GM21529 (cell line): ENCODE results near the gene SLCO4A1.

Experiments used
- ATAC-seq: cut with Tn5 transposase; IDR thresholded peaks from one replicate; pipeline ENCODE4 v1.9.1; 2021; ENCODE audit not compliant: unreplicated experiment

Gene SLCO4A1

DNA sequence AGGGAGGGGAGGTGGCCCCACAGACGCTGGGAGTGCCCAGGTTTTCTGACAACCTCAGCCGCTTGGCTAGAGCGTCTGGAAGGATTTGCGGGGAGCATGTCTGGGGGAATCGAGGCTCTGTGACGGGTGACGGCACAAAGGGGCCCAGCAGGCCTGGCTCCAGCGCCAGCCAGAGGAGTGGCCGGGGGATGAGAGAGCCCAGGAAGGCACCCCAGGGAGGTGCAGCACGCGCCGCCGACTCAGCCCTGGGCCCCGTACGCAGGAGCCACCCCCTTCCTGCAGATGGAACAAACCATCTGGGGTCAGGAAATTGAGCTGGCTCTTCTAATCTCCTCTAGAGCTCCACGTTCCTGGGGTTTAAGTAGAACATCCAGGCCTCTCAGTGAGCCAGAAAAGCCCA is 5.9 kb upstream of the SLCO4A1 start:
- no peak for ATAC-seq

DNA sequence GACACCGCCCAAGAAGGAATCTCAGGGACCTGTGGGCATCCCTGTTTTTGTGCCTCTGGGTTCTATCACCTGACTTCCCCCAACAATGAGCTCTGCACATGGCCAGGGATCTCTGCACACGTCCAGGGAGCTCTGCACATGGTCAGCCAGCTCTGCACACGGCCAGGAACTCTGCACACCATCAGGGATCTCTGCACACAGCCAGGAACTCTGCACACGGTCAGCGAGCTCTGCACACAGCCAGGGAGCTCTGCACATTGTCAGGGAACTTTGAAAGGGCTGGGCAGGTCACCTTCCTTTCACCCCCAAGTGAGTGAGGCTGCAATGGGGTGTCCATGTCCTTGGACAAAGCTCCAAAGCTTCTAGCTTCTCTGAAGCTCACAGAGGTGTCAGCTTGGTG is 5.2 kb upstream of the SLCO4A1 start:
- ATAC-seq, result no peak

DNA sequence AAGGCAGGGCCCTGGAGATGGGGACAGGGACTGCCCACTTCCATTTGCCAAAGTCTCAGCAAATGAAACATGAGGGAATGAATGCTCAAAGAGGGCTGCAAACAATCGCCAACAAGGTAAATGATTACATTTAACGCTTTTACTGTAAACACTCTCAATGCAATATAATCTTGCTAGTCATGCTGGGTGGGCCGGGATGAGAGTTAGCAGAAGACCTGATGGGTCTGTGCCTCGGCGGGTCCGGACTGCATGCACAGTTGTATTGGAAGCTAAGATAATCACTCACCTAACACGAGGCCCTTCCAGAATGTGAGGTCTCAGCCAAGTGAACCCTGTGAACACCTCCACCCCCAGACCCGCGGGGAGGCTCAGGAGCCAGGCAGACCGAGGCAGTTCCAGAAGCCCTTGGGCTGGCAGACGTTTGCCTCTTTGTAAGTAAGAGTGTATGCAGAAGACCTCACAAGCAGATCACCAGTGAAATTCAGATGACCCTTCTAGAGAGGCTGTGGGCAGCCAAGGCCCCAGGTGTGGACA is 4.7 kb upstream of the SLCO4A1 start:
- no peak for ATAC-seq

GRCh38 chr20:62638055-62638570 is 4.2 kb upstream of the SLCO4A1 start:
- ATAC-seq, result no peak

DNA sequence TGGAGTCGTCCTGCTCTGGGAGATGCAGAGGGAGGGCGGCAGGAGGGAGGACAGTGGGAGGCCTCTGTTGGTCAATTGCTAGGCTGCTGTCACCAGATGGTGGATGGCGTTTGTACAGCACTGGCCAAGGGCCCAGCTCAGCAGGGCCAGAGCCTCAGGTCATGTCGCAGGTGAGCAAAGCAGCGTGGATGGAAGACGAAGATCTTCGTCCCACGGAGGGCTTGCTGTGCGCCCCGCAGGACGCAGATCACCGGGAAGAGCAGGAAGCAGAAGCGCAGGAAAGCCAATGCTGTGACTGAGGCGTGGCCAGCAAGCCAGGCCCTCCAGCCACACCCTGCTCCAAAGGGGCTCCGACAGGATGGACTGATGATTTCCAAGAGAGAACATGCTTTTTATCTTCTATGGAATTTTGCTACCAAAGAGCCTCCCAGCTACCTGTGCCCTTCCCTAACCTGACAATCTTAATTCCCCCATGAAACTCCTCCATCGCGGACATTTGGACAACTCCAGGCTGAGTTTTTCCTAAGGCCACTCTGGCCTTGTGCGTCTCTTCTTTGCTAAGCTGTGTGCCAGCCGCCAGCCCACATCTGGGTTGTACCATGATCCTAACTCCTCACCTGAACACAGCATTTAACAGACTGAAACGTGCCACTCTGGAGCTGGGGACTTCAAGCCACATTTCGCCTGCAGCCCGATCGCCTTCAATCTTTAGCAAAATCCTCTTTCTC is 3.5 kb upstream of the SLCO4A1 start:
- ATAC-seq, result no peak

DNA sequence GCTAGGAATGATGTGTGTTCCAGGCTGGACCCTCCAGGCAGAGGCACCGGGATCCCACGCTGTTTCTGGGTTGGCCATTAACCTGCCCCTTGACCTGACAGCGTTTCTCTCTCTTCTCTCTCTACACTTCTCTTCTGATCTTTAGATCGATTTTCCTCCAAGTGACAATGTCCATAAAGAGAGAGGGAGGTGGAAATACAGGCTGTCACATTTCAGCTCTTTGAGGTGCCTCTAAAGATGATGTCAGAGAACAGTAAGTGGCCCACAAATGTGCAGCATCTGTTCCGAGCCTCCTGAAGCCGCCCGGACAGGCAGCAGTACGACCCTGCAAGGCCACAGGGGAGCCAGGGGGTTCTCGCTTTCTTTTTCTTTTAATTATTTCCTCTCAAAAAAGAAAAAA is 2.5 kb upstream of the SLCO4A1 start:
- ATAC-seq, result no peak

DNA sequence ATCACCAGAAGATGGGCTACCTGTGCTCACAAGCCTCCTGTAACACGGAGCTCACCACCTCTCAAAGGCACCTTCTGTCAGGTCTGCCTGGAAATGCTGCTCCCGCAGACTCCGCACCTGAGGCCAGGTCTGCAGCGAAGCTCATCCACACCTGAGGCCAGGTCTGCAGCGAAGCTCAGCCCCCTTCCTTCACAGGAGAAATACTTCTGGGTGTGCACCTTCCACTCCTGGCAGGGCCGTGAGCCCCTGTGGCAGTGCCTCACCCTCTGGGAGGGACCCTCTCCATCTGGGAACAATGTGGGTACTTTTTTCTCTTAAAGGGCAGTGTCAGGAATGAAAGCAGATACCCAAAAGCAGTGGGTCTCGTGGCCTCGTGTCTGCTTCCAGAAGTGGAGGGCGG is 1.4 kb upstream of the SLCO4A1 start:
- ATAC-seq, result no peak

GRCh38 chr20:62641321-62642050 is 817 bp upstream of the SLCO4A1 start:
- ATAC-seq, result no peak

- peak; percentile 29 for ATAC-seq
Observed at GRCh38 chr20:62642666-62643520, 590 bp downstream of the SLCO4A1 start.

DNA sequence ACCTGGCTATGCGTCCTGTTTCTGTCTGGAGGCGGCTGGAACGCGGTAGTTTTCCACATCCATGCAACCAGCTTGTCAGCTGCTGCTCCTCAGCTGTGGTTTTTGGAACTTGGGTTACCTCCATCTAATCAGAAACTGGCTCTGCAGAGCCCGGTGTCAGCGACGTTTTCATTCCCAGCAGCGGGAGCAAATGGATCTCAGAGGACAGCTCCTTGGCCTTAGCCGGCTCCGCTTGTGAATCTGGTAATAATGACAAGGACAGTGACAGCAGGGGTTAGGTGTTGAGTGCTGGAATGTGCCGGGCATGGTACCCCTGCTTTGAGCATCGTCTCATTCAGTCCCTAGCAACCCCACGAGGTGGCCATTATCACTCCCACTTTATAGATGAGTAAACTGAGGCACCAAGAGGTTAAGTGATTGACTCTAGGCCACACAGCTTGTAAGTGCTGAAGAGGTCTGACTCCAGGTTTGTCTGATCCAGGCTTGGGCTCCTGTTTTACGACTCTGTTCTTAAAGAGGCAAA is 1.3 kb downstream of the SLCO4A1 start:
- no peak for ATAC-seq

DNA sequence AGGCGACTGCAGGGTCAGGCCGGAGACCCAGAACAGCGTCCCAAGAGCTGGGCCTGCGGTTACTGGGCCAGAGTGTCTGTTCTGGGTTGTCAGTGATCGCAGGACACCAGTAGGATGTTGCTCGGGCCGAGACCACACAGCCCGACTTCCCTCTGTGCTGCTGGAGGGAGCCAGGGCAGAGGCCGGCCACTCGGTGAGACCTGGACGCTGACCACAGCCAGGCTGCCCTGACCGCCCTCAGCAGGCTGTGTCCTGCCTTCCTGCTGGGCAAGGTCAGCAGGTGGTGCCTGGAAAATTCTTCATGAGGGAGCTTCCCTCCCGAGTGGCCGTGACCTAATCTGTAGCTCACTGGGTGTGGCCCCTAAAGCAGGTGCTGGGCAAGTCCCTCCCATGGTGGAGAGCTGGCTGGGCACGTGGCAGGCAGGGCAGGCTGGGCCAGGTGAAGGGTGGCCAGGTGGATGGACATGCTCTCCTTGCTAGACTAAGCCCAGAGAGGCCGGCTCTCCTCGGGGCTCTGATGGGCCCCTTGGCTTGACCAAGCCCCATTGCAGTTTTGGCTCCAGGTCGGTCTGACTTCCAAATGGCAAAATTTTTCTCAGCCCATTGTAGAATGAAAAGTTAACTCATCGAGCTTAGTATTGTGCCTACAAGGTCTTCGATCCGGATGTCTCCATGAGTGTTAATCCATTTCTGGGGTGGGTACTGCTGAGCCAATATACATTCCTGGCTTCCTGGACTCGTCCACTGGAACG is 1.9 kb downstream of the SLCO4A1 start:
- no peak for ATAC-seq

GRCh38 chr20:62644802-62645496 is 2.6 kb downstream of the SLCO4A1 start:
- no peak for ATAC-seq

GRCh38 chr20:62645613-62646012 is 3.3 kb downstream of the SLCO4A1 start:
- no peak for ATAC-seq

DNA sequence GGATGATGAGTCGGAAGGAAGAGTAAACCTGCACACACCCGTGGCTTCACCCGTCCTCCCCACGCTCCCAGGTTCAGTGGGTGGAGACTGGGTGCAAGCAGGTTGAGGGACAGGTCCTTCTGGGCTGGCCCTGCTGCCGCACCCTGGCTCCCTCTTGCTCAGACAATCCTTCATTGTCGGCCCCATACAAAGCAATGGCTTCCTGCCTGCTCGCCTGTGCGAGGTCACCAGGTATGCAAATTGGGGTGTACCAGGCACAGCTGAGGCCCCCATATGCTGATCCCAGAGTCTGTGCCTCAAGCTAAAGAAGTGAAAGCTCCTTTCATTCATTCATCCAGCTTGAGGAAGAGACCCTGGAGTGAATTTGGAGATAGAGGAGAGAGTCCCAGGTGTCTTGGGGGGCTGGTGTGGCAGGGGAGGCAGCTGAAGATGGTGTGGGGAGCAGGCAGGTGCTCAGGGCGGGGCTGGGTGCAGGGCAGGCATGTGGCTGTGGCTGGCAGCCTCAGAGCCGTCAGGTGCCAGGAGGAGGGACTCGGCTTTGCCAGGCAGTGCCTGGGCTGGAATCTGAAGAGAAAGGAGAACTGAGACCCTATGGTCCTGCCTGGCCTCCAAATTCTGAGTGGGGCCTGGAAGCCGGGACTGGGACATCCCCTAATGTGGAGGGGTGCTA is 4.7 kb downstream of the SLCO4A1 start:
- no peak for ATAC-seq

GRCh38 chr20:62647521-62648317 is 5.4 kb downstream of the SLCO4A1 start:
- ATAC-seq, result no peak

DNA sequence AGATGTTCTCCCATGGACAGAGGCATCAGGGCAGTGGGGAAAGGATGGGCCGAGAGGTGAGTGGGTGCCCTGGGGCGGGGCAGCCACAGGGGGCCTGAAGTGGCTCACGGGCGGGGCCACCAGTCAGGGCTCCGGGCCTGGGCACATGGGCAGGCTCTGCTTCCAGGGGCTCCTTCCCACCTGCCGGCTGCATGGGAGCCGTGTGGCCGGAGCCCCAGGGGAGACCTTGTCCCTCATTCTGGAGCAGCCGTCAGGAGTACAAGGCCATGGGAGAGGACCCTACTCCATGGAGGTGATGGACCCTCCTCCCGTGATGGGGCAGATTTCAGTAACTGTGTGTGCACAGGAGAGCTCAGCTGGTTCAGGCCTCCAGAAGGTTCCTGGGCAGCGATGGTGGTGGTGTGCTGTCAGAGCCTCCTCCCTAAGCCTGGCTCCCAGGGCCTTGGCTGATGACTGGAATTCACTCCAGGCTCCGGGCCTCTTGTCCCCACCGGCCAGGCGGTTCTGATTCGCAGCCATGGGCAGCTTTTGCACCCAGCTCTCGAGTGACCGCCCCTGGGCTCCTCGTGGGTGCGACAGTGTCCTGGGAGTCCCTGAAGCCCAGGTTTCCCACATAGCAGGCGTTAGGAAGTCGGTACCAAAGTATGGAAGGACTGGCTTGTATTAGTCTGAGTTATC is 6.2 kb downstream of the SLCO4A1 start:
- ATAC-seq, result no peak

DNA sequence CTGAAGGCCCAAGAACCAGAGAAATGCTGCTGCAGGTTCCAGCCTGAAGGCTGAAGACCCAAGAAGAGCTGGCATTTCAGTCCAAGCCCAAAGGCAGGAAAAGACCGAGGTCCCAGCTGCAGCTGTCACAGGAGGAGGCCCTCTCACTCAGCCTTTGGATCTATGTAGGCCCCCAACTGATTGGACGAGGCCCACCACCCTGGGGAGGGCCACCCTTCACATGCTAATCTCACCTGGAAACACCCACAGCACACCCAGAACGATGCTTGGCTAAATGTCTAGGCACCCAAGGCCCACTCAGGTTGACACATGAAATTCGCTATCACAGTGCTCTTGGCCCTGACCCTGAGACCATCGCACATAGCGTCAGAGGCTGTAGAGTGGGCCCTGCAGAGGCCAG is 6.8 kb downstream of the SLCO4A1 start:
- no peak for ATAC-seq
